ENCODE results near the gene OXSM.
A peak's percentile ranks its signal among the peaks of the same experiment; 100 is the strongest.

The OXSM gene

DNA sequence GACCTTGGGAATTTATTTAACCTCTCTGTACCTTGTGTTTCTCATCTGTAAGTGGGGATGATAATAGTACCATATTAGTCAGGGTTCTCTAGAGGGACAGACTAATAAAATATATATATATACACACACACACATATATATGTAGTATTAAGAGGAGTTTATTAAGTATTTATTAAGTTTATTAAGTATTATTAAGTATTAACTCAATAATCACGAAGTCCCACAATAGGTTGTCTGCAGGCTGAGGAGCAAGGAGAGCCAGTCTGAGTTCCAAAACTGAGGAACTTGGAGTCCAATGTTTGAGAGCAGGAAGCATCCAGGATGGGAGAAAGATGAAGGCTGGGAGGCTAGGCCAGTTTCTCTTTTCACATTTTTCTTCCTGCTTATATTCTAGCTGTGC is 14.8 kb downstream of the OXSM start:
- DNase-seq = no peak

DNA sequence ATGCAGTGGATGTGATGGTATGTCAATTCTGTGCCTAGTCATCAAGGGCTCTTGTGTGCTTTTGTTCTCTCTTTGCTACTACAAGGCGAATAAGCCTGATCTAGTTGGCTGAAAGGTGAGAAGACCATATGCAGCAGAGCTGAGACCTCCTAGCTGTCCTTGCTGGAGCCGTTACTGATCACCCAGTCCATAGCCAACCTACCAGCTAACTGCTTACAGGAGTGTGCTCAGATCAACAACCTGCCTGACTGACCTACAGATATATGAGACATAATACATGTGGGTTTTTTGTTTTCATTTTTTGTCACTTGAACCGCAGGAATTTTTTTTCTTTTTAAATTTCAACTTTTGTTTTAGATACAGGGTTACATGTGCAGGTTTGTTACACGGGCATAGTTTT is 22.8 kb downstream of the OXSM start:
- DNase-seq = peak in 1 of 3 donors; percentile 2

DNA sequence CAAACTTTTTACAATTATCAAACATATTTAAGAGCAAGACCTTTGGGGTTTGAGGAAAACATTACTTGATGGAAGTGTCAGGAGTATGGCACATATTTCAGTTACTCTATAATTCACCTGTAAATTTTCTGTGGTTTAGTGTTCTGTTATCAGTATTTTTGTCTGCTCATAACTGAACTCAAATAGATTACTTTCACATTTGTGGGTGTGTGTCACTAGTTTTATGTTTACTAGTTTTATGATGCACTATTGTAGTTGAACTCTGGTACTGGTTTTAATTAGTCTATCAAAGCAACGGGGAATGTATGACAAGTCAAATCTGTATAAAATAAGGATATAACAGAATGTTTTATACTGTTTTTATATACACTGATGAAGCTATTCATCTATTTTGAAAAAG is 27.2 kb downstream of the OXSM start:
- peak in 1 of 3 donors; percentile 11 for DNase-seq

DNA sequence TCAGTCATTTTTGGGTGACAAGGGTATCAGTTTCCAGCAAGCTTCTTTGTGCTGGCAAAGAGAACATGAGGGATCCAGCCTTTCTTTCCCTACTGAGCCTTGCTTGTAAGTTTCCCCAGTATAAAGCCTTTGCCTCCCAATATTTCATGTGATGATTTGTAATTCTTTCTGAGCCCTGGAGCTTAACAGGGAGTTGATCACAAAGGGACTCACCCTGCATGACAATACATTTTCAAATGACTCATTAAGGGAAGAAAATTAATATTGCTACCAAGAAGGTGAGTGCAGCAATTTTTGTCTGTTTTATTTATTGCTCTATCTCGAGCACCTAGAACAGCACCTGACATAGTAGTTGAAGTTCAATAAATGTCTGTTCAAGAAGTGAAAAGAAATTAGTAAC is 27.7 kb downstream of the OXSM start:
- DNase-seq = no peak

DNA sequence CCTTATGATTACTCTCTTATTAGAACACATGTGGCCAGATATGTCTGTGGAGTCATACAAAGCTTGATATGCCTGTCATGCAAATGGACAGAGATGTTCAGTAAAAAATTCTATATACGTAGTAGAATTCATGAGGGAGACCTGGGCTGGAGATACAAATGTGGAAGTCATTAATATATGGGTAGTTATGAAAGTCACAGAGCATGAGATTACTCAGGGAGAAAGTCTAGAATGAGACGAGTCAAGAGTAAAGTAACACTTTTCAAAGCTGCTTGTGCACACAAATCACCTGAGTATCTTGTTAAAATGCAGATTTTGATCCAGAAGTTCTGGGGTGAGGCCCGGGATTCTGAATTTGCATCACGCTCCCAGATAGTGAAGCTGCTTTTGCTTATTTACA is 28.4 kb downstream of the OXSM start:
- no peak for DNase-seq

DNA sequence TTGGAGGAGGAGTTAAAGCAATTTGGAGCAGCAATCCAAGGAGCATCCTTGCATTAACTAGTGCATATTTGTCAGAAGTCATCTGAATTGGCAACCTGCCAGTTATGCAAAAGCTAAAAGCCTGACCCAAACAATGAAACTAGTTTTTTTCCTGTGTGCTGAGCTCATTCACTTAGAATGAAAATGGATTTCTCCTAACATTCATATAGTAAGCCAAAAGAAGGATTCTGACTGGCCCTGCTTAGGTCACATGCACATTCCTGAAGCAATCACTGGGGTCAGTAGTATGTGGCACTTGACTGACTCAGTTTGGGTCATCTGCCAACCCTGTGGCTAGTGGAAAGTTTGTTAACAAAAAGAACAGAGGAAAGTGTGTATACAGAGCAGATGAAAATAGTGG is 30.5 kb downstream of the OXSM start:
- DNase-seq = peak; percentile 13 to 56 (median 23)

DNA sequence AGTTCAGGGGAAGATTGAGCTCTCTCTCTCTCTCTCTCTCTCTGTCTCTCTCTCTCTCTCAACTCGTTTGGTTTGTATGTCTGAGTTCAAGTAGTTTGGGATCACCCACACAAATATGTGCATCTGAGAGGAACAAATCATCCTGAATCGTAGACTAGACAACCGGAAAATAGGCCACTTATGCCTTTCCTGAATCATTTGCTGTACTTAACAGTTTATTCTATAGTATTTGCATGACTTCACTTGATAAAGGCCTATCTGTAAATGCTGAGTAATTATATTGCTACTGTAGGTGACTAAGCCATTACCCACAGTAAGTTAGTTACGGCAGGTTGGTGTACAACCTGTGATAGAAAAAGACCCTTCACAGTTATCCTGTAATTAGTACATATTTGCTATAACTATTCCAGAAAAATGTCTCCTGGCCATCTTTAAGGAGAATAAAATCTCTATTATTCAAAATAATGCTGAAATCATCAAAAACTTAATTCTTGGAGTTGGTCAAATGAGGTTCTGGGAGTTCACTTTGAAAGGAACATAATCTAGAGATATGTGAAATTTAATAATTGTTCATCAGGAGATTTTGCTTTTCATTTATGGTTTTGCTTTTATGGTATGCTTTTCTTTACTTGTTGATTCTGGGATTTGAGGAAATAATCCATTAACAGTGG is 31.1 kb downstream of the OXSM start:
- no peak for DNase-seq

DNA sequence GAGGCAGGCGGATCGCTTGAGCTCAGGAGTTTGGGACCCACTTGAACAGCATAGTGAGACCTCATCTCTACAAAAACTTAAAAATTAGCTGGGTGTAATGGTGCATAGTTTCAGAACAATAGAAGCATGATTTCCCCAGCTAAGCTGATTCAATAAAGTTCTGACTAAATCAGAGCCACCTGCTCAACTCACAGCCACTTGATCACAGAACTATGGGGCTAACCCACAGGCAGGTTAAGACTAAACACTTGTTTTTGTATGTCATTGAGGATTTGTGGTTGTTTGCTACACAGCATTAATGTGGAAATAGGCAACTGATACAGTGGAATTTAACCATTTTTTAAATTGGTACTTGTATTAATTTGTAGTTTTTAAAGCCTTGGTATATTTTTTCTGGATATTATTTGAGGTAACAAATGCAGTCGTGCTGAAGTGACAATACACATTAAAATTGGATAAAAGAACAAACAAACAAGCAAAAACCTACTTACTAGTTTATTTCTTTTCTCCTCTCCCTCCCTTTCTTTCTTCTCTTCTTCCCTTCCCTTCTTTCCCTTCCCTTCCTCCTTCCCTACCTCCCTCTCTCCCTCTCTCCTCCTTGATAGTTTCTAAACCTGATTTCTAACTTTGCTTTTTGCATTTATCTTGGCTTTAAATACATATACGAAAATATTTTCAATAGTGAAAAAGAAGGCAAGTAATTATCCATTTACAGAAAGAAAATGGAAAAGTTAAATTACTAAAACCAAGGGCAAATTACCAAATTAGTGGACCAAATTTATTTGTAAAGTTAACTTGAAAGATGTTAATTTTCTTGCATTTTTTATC is 32.1 kb downstream of the OXSM start:
- DNase-seq = no peak

DNA sequence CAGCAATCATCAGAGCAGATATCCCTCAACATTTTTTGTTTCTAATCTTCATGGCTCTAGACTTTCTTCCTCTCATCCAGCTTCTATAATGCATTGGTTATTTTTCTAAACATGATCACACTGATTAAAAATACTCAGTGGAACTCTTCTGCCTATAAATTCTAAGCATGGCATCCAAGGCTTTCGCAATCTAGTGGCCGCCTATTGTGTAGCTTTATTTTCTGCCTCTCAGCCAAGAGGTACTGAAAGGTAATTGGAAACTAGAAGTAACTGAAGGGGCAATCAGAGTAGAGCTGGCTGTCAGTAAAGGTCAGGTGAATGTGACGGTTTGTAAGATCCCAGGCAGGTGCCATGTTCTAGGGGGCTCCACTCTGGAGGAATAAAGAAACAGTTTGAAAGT is 33.4 kb downstream of the OXSM start:
- no peak for DNase-seq

DNA sequence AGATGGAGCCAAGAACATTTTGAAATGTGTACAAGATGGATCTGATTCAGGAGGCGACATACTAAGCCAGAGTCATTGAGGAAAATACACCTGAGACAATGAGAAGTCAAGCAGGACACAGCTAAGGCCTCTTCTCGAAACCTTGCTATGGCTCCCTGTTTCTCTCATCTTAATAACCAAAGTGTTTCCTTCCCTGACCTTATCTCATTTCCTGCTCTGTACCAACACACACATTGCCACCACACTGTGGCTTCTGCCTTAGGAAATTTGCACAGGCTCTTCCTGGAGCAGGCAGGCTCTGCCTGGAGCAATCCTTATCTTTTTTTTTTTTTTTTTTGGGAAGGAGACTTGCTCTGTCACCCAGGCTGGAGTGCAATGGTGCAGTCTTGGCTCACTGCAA is 36.6 kb downstream of the OXSM start:
- DNase-seq = no peak

DNA sequence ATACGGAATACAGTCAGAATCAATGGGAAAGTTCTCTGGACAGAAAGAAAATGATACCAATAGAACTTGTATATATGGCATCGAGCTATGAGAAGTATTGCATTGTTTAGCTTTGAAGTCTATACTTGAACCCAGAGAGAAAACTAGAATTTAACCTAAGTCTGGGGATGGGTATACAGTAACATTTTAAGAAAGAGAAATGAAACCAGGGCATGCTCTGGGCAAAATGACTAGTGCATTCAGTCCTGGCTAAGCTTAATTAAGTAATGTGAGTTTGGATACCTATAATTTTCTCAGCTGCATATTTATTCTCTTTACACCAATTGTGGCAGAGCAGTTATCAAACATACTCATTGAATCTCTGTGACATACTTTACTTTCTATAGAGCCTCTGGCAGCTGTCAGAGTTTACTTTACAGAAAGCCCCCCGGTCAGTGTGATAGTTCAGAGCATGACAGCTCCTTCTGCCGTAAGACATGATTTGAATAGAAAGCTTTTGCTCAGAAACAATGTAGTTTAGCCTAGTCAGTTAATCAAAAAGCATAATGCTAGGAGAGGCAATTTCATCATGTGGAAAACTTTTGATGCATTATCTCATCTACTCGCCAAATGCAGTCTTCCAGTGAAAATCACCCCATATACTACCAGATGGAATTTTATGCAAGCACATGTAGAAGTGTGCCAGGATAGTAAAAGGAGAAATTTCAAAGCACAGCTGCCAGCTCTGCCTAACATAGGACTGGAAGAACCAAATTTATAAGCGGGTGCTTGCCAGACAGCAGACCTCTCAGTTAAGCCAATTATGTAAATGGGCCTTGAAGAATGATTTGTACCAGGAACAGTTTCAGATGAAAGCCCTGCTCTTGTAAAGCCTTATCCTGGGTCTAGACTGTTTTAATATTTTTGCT is 40.7 kb downstream of the OXSM start:
- DNase-seq = no peak

DNA sequence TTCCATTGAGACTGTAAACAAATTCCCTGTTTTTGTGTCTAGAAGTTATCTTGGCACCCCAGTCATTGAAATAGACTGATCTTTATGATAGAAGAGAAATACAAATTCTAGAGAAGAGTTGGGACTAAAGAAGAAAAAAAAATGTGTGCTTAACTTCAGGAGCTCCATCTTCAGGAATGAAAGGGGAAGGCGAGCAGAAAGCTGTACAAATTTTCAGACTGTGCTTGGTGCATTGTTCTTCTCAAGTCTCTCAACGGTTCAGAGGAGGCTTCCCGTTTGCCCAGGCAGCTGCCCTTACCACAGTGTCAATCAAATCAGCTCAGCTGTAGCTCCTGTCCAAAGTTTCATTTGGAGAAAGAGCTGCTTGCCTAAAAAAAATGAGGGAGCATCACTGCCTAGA is 41.7 kb downstream of the OXSM start:
- DNase-seq = no peak

DNA sequence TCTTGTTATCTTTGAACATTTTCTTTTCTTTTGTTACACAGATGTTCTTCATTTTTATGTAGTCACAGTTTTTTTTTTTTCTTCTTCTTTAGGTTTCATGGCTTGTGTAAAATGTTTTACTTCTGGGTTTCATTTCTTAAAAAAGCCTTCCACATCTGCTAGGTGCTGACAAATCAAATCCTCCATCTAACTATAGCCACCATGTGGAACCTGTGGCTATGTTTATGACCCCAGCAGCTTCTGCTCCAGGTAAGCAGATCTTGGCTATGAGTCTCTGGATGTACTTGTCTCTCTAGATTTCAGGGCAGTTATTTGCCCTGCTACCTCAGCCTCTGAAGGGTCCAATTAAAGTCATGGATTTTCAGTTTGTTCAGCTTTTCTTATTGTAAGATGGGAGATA is 44.5 kb downstream of the OXSM start:
- DNase-seq = no peak

DNA sequence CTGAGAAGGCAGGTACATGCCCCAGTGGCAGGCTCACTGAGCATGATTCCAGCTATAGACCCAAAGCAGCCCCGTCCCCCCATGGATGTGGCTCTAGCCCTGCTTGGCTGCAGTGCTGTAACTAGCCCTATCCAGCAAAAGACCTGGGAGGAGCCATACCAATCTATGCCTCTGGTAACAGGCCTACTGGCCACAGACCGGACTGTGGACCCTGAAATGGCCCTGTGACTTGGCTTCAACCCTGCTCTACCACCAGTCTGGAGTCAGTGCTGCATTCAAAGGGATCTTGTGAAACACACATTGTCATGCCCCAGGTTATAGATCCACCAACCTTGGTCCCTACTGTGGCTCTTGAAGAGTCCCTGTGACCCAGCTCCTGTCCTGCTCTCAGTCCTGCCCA is 46.7 kb downstream of the OXSM start:
- no peak for DNase-seq

DNA sequence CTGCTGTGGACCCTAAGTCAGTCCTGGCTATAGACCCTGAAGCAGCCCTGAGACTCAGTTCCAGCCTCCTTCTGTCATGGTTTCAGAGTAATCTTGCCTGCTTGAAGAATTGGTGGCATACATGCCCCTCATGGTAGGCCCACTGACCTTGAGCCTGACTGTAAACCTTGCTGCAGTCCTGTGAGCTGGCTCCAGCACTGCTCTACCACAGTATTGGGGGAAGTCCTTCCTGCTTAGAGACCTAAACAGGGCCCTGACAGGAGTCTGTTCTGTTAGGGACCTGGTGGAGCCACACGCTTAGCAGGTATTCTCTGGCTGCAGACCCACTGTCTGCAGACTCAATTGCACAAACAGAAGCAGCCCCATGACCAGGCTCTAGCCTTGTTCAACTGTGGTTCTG is 47.1 kb downstream of the OXSM start:
- no peak for DNase-seq

DNA sequence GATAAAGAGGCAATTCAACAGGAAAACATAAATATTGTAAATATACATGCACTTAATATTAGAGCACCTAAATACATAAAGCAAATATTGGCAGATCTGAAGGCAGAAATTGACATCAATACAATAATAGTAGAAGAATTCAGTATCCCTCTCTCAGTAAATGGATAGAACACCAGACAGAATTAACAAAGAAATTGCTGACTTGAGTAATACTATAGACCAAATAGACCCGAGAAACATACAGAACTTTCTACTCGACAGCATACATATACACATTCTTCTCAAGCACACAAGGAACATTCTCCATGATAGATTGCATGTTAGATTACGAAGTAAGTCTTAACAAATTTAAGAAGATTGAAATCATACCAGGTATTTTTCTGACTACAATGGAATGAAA is 50.2 kb downstream of the OXSM start:
- DNase-seq = no peak

DNA sequence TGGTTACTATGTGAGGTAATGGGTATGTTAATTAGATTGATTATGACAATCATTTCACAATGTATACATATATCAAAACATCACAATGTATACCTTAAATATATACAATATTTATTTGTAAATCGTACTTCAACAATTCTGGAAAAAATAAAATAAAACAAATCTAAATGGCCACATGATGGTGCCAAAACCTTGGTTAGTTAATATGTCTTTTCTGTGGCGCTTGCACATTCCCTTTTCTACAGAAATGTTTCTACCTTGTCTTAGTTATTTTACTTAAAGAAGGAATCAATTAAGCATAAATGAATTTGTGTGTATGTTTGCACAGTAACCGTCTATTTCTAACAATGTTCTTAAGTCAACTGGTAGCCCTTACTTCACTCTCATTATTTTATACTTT is 53.4 kb downstream of the OXSM start:
- DNase-seq = no peak
